T-helper 9 cell (primary cell): Measurements from ENCODE around the gene NOX3.
"Not testable (repeated sequence)": the region's sequence is repeated elsewhere in the genome, so short reads cannot be mapped to it uniquely, and the experiment has no call there.

Experiments
- DNase-seq: peaks from one replicate; pipeline ENCODE4 v3.0.0-alpha.2; 2020
- total RNA-seq, 2 donors: gene quantifications; one replicate each; lab custom pipeline; 2026; lab: John Stamatoyannopoulos, UW

The NOX3 gene
- total RNA-seq: 0 reads per million in 2 donors

DNA sequence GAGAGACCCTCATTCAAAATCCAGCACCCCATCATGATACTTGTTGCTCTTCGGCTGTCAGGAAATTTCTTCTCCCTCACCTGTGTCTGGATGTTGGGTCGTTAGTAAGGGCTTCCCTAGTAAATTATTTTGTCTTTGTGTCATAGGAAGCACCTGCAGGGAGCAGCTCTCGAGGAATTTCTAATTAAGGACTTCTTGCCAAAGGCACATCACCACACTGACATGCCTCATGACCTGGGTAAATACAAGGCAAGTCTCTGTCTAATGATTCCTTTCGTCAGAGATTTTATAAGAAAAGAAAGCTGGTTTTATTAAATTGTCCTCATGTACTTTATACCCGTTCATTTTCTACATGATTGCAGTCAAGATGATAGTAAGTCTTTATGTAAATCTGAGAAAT lies at the start of gene NOX3:
Gene NOX3, minus strand, starts transcription at position 74 of the 400 bp plus-strand sequence. Its CDS starts 39 bp downstream, at position 35.
- no peak for DNase-seq

DNA sequence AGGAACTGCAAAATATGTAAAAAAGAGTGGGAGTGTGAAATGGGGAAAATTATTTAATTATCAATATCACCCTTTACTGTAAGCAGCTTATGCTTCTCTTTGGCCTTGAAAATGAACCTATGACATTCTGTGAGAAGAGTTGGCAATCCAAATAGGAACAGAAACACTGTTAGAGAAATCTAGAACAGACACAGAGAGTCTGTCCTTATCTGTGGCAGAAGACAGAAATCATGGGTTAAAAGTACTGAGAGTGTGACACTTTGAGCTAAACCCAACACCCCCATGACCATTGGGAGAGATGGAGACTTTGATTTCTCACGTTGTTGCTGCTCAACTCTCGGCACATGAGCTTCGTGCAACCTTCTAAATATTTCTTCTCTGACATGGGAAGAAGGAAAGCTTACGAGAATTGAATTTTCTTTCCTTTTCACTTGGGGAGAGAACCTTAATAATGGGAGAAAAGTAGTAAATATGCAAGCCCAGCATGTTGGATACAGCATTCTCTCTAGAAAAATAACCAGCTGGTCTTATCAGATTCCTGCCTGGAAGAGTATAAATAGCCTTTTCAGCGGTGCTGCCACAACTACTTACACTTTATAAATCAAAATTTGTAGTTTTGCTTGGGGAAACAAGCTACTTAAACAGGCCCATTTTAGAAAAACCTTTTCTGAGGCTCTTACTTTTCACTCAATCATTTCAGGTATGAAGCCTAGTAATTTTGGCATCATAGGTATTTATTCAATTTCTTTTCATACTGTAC lies 49.4 kb upstream of the NOX3 start:
- DNase-seq: no peak

DNA sequence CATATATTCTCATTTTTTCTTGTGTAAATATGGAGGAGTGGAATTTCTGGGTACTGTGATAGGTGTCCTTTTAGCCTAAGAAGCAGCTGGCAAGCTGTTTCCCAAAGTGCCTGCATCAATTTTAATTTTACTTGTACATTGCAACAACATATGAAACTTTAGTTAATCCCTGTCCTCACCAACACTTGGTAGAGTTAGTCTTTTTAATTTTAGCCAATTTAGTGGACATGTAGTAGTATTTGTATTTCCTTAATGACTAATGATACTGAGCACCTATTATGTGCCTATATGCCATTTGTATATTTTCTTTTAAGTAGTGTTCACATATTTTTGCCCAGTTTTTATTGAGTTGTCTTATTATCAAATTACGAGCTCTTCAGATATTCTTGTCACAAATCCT lies 46.8 kb upstream of the NOX3 start:
- DNase-seq: no peak

- DNase-seq: no peak
These were observed 43.9 kb upstream of the NOX3 start for GRCh38 chr6:155499574-155499973.

- no peak for DNase-seq
These were observed 42.7 kb upstream of the NOX3 start for GRCh38 chr6:155498370-155498769.

DNA sequence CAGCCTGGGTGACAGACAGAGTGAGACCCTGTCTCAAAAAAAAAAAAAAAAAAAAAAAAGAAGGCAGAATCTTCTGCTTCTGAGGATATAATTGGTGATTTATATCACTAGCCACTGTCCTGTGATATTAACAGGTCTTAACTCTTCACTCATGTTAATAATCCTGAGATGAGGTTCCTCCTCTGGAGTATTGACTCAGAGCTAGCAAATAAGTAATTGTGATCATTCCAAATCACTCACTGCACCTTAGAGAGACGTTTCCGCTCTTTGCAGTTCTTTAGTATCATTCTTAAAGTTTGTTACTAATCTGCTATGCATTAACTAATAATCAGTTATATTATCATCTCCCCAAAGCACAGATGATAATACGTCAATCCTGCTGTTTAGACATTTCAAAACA lies 41.6 kb upstream of the NOX3 start:
- DNase-seq: no peak

GRCh38 chr6:155495011-155495768 lies 39.6 kb upstream of the NOX3 start:
- no peak for DNase-seq

- no peak for DNase-seq
These were observed 38.1 kb upstream of the NOX3 start for GRCh38 chr6:155493694-155494143.

DNA sequence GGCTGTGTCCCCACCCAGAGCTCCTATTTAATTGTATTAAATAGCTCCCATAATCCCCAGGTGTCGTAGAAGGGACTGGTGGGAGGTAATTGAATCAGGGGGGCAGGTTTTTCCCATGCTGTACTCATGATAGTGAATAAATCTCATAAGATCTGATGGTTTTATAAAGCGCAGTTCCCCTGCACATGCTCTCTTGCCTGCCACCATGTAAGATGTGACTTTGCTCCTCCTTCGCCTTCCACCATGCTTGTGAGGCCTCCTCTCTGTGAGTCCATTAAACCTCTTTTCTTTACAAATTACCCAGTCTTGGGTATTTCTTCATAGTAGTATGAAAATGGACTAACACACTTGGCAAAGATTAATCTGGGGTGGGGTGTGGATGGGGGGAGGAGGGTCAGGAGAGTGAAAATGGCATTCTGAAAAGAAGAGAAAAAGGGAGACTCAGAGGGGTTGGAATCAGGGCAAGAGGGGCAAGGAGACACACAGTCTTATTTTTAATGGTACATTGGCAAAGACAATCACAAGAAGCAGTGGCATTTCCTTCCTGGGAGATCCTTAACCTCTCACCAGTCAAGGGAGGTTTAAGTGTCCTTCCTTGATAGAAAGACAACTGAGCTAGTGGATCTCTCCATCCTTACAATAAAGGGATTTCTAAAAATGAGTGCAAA lies 37.5 kb upstream of the NOX3 start:
- DNase-seq: no peak

- DNase-seq: no peak
These were observed 36.6 kb upstream of the NOX3 start for GRCh38 chr6:155492061-155492735.

DNA sequence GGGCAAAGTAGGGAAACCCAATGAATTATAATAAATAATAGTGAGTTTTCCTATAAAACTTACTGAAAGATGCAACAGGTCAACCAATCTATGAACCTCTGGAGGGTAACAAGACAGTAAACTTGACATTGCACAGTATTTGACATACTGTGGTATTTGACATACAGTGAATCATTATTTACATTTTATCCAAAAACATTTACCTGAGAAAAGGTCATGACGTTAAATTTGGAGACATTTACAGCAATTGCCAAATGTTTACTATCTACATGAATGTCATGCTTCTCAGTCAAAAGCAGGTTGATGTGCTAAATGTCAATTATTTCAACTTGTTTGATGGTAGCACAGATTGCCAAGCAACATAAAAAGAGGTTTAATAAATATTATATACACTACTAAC lies 35.8 kb upstream of the NOX3 start:
- DNase-seq: no peak

- not testable (repeated sequence) for DNase-seq
These were observed 32.6 kb upstream of the NOX3 start for GRCh38 chr6:155488197-155488596.

DNA sequence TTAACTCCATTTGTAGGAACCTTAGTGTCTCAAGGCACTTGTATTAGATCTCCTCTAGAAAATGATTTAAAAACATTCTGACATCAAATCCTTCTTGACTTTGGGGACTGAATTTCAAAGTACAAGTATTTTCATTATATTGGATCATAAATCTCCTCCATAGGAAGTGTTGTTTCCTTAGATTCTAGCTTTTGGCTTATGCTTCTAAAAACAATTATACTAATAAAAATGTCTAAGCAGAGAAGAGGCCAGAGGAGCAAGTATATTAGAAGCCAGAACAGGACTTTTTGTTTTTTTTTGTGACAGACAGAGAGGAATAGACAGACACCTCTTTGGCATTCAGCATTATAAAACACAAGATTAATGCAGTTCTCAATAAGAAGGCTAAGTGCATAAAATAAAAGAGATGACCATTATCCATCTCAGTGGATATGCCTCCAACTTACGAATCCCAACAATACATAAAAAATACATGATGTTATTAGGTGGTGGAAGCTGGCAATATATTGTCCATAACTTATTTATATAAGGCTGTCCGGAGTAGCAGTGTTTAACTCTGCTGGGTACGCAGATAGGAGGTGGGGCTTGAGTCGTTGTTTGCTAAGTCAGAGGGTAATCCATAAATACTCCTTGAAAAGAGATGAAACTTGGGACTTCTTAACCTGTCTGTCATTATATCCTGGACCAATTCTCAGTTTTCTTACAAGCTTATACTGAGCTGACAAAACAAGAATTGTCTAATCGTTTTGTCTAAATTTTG lies 31.9 kb upstream of the NOX3 start:
- no peak for DNase-seq

- no peak for DNase-seq
These were observed 31.2 kb upstream of the NOX3 start for GRCh38 chr6:155486721-155487294.

- no peak for DNase-seq
These were observed 30.1 kb upstream of the NOX3 start for GRCh38 chr6:155485756-155486155.

- no peak for DNase-seq
These were observed 28.2 kb upstream of the NOX3 start for GRCh38 chr6:155483858-155484257.

DNA sequence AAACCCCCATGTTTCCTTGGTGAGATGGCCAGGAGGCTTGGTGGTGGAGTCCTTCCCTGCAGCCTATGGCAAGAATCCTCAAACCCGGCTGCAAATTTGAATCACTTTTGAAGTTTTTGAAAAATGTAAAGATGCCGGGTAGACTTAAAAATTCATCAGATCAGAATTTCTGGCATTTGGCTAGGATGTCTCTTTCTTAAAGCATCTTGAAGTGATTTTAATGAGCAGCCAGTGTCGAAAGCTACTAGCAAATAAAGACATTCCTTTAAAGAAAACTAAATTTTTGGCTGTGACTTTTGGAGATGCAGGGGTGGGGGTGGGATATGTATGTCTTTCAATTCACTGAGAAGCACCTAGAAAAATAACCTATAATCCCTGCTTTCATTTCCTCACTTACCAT lies 25.6 kb upstream of the NOX3 start:
- DNase-seq: no peak

- DNase-seq: no peak
These were observed 18.1 kb upstream of the NOX3 start for GRCh38 chr6:155473741-155474140.

GRCh38 chr6:155472886-155473285 lies 17.2 kb upstream of the NOX3 start:
- no peak for DNase-seq

DNA sequence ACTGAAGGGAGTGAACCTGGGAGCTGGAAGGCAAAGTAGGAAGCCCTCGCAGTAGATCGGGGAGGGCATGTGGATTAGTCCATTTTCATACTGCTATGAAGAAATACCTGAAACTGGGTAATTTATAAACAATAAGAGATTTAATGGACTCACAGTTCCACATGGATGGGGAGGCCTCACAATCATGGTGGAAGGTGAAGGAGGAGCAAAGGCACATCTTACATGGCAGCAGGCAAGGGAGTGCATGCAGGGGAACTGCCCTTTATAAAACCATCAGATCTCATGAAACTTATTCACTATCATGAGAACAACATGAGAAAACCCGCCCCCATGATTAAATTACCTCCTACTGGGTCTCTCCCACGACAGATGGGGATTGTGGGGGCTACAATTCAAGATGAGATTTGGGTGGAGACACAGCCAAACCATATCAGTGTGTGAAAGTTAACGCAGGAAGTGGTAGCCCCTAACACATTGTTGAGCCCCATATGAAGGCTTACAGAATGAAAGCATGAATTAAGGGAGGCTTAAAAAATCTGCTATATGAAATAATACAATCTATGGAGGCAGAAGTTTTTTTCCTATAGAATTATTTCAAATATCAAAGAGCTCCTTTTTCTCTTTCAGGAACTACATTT lies 15.5 kb upstream of the NOX3 start:
- not testable (repeated sequence) for DNase-seq

- not testable (repeated sequence) for DNase-seq
These were observed 12.9 kb upstream of the NOX3 start for GRCh38 chr6:155468543-155468942.
